Brain pericyte (primary cell): ENCODE measurements around the gene CAMP.

Experiments
- DNase-seq: peaks from one replicate; pipeline ENCODE4 v3.0.0-alpha.2; 2012; ENCODE audit warnings: low read depth, low spot score

Gene CAMP

GRCh38 chr3:48214225-48214624, 9.1 kb upstream of the CAMP start:
- DNase-seq, result no peak

DNA sequence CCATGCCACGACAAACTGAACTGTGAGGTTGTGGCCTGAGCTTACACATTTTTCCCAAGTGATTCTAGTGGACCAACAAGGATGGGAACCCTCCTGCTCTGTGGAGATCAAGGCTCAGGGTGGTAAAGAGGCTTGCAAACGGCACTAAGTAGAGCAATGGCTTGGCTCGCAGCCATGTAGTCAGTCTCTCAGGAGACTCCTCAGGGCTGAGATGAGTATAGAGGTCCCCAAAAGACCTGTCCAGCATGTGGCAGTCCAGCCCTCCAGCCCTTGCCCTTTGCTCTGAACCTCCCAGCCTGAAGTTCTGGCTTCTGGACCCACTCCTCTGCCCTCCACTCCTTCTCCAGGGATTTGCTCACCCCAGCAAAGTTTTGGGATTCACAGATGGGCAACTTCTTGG, 8.3 kb upstream of the CAMP start:
- DNase-seq, result no peak

DNA sequence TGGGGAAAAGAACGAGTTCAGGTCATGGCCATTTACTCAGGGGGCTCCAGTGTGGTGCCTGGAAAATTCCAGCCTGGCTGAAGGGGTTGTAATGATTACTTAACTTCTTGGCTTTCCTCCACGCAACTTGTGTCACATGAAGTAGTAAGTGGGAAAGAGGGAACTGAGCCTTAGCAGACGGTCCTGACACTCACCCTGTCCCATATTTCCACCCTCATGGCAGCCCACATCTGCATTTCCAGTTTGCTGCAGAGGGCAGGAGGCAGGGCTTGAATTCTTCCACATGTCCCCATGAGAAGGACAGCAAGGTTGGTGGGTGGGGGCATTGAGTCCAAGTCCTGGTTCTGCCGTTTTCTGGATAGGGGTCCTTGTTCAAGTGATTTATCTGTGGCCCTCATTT, 7.8 kb upstream of the CAMP start:
- no peak for DNase-seq

DNA sequence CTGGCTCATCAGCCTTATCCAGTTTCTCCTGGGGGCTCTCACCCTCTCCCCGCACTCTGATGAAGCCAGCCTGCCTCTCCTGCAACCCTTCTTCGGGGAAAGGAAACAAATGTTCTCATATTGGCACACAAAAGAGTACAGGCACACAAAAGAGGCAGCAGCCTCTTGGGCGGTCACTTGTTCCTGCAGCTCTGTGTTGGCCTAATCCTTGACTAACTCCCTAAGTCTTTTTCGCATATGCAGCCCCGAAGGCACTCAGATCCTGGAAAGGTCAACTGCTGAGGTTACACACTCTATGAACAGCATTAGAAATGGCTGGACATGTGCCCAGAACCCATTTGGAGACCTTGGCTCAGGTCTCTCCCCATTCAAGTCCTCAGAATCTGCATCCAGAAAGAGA, 7.4 kb upstream of the CAMP start:
- no peak for DNase-seq

- no peak for DNase-seq
Measured at GRCh38 chr3:48217449-48217848, 5.8 kb upstream of the CAMP start.

GRCh38 chr3:48218537-48218936, 4.8 kb upstream of the CAMP start:
- no peak for DNase-seq

DNA sequence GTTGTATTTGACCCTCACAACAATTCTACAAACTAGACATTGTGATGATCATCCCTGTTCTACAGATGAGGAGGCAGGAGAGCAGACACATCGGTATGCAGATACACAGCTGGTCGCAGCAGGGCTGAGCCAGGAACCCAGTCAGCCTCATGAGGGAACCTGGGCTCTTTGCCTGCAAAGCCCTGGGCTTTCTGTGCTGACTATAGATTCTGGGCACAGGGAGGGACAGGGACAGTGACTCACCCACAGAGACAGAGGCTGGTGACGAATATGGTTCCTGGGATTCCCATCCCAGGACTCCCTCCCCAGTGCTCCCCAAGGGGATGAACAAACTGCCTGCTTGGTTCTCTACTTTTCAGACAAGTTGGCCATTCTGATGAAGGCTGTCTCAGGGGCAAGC, 3.8 kb upstream of the CAMP start:
- no peak for DNase-seq

DNA sequence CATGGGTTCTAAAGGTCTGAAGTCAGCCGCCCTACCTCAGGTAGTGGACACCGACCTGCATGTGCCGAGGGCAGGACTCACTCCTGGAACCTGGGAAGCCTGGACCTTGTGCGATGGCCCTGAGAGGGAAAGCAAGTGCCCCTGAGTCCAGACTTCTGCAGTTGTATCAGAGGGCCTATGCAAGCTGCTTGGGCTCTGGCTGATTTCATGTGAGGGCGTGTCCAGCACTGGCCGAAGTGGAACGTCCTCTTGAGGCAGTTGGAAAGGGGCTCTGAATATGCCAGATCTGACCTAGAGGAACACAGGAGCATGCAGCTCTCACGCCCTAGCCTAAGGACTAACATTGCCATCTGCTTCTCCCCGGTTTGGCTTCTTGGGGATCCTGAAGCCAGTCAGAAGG, 2.5 kb upstream of the CAMP start:
- no peak for DNase-seq

- no peak for DNase-seq
Measured at GRCh38 chr3:48225587-48225986, 2.3 kb downstream of the CAMP start.

GRCh38 chr3:48226939-48227338, 3.6 kb downstream of the CAMP start:
- no peak for DNase-seq

GRCh38 chr3:48232232-48232631, 8.9 kb downstream of the CAMP start:
- no peak for DNase-seq

- no peak for DNase-seq
Measured at GRCh38 chr3:48232734-48233133, 9.4 kb downstream of the CAMP start.

GRCh38 chr3:48233542-48233941, 10.2 kb downstream of the CAMP start:
- no peak for DNase-seq

- DNase-seq, result no peak
Measured at GRCh38 chr3:48236531-48236930, 13.2 kb downstream of the CAMP start.

DNA sequence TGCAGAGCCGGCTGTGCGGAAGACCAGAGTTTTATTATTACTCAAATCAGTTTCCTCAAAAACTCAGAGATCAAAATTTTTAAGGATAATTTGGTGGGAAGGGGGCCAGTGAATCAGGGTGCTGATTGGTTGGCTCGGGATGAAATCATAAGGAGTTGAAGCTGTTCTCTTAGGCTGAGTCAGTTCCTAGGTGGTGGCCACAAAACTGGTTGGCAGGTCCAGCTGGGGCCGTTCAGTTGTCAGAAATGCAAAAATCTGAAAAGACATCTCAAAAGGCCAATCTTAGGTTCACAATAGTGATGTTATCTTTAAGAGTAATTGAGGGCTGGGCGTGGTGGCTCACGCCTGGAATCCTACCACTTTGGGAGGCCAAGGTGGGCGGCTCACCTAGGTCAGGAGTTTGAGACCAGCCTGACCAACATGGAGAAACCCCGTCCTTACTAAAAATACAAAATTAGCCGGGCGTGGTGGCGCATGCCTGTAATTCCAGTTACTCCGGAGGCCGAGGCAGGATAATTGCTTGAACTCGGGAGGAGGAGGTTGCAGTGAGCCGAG, 15.3 kb downstream of the CAMP start:
- DNase-seq, result no peak

GRCh38 chr3:48240000-48240963, 17.0 kb downstream of the CAMP start:
- no peak for DNase-seq

DNA sequence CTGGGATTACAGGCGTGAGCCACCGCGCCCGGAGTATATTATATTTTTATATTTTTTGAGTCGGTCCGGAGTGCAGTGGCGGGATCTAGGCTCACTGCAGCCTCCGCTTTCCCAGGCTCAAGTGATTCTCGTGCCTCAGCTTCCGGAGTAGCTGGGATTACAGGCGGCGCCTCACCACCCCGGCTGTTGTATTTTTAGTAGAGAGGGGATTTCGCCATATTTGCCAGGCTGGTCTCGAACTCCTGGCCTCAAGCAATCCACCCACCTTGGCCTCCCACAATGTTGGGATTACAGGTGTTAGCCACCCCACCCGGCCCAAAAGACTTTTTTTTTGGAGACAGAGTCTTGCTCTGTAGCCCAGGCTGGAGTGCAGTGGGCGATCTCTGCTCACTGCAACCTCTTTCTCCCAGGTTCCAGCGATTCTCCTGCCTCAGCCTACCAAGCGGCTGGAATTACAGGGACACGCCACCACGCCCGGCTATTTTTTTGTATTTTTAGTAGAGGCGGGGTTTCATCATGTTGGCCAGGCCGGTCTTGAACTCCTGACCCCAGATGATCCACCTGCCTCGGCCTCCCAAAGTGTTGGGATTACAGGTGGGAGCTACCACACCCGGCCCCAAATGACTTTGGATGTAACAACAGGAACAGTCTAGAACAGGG, 18.6 kb downstream of the CAMP start:
- DNase-seq, result no peak

DNA sequence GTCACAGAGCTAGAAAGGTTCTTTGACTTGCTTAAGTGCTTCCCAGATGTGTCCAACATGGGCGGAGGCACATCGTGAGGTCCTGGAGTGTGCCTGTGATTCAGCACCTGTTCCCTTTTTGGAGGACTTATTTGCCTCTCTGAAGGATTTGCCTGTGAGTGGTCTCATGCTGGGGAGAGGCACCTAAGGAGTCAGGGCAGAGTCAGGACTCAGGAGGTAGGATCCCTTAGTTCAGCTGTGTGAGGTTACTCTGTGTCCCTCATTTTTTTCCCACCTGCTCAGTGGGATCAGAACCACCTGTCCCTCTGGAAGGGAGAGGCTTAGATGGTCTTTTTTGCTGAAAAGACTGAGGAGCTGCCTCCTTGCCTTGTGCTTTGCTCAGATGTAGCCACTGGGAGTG, 20.6 kb downstream of the CAMP start:
- DNase-seq, result no peak

DNA sequence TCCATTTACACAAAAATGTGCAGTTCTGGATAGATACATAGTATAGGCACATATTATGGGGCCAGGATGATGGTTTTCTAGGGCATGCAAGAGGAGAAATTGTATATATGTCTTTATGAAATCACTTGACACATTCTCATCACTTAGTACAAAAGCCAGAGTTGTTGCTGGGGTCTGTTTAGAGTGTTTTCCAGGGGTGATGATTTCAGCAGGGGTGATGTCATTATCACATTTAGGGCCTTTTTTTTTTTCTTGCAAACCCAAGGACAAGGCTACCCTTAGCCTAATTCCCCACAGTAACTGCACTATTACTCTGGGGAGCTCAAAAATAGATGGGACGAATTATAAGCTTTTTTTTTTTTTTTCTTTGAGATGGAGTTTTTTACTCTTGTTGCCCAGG, 21.2 kb downstream of the CAMP start:
- no peak for DNase-seq

GRCh38 chr3:48245136-48245535, 21.8 kb downstream of the CAMP start:
- no peak for DNase-seq

GRCh38 chr3:48247401-48247811, 24.1 kb downstream of the CAMP start:
- no peak for DNase-seq

DNA sequence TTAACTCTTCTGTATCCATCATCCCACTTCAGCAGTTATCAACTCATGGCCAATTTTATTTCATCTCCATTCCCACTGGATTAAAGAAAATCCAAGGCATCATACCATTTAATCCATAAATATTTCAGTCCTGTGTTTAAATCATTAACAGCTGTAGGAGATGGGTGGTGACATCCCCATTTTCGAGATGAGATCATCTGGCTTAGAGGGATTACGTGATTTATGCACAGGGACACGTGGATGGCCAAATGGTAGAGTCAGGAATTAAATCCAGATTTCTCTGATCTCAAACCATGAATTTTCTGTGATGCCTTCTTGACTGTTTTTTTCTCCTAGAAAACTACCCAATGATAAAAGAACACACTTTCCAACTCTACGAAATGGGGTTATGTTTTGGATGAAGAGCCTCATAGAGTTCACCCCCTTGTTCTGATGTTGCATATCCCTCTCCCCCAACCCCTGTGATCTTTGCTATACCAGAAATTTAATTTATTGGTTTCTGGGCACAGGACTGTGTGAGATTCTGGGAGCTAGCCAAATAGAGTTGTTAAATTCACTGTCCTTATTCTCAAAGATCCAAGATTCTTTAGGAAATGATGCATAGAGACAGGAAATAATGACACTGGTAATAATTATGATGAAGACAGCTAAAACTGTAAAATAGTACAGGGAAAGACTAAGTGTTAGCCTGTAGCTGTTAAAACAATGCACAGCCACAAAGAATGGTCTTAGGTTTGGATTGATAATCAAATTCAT, 25.0 kb downstream of the CAMP start:
- no peak for DNase-seq
